AG04450 (cell line): ENCODE measurements around the gene TSR1. TPM values are rescaled to one million over a fixed set of nuclear protein-coding genes. Genes with fewer than 3 reads are reported as not detected.

Experiments used
- CTCF ChIA-PET: fragments of 300-600, 350-600 bp; formaldehyde crosslinking; extraction: SDS; loops from one replicate; lab custom pipeline; 2022; ENCODE audit warnings: antibody characterized with exemption, inconsistent platforms; lab: Charles Lee
- POLR2A ChIA-PET: fragments of 350-600 bp; formaldehyde crosslinking; extraction: SDS; loops from one replicate; lab custom pipeline; 2021; ENCODE audit warnings: antibody characterized with exemption, inconsistent platforms; lab: Yijun Ruan, JAX
- DNase-seq: peaks from one replicate; pipeline ENCODE4 v3.0.0-alpha.2; 2011; ENCODE audit warnings: low read depth, low spot score
- H3K27ac ChIP-seq: one replicate; pipeline ENCODE4 v1.5.1; 2012; ENCODE audit warnings: low read depth, low read length, control low read depth
- H3K27me3 ChIP-seq: one replicate; pipeline ENCODE4 v1.6.0; 2012; ENCODE audit warnings: low read length; ENCODE audit not compliant: control insufficient read depth, insufficient read depth
- H3K4me3 ChIP-seq: 2 replicates; pipeline ENCODE4 v1.5.1; 2011; ENCODE audit warnings: mild to moderate bottlenecking, low read depth, low read length, control low read depth
- H3K9me3 ChIP-seq: 2 replicates; pipeline ENCODE4 v1.5.1; 2012; ENCODE audit warnings: low read length; ENCODE audit not compliant: control insufficient read depth, insufficient read depth
- polyA plus RNA-seq: library from polyadenylated mRNA; depleted of rRNA; stranded (reverse); fragments of >200 nt; gene quantifications from 2 replicates; pipeline ENCODE4 v1.2.3, GENCODE V29; 2011
- TF ChIP-seq, protein P1 (sequence below): IDR thresholded peaks from 2 replicates; pipeline ENCODE4 v1.5.1; 2011; ENCODE audit warnings: low read depth, low read length, control low read depth, inconsistent platforms

TSR1 gene
- polyA plus RNA-seq, 1 experiment = 15.5 TPM

GRCh38 chr17:2282297-2282873, 53.9 kb downstream of the TSR1 start:
- Histone ChIP-seq H3K9me3 (no peaks in the 10 kb centered on the region), H3K27ac (peak overlapping the region; percentile 58), H3K4me3 (no peak overlapping the region), H3K27me3 (no peaks in the 10 kb centered on the region)
- ChIA-PET POLR2A (interaction anchor here (1.4 kb wide), 1 partner anchor 227 kb away, joined by 9 read pairs; the partner anchor contains the start of gene HIC1), CTCF (interaction anchor here (0.5 to 5.1 kb wide), 13 partner anchors 10 to 374 kb away, joined by 3 to 54 read pairs (median 4); partner anchors contain the start of gene HIC1)
- TF ChIP-seq, protein P1, sequence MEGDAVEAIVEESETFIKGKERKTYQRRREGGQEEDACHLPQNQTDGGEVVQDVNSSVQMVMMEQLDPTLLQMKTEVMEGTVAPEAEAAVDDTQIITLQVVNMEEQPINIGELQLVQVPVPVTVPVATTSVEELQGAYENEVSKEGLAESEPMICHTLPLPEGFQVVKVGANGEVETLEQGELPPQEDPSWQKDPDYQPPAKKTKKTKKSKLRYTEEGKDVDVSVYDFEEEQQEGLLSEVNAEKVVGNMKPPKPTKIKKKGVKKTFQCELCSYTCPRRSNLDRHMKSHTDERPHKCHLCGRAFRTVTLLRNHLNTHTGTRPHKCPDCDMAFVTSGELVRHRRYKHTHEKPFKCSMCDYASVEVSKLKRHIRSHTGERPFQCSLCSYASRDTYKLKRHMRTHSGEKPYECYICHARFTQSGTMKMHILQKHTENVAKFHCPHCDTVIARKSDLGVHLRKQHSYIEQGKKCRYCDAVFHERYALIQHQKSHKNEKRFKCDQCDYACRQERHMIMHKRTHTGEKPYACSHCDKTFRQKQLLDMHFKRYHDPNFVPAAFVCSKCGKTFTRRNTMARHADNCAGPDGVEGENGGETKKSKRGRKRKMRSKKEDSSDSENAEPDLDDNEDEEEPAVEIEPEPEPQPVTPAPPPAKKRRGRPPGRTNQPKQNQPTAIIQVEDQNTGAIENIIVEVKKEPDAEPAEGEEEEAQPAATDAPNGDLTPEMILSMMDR = peak; percentile 64
- peak; percentile 74 for DNase-seq

GRCh38 chr17:2279707-2280106, 56.5 kb downstream of the TSR1 start:
- POLR2A ChIA-PET = no interaction called here
- Histone ChIP-seq H3K27ac (no peak overlapping the region), H3K27me3 (no peaks in the 10 kb centered on the region), H3K4me3 (no peak overlapping the region), H3K9me3 (no peaks in the 10 kb centered on the region)
- CTCF ChIA-PET = interaction anchor here (0.6 to 1.2 kb wide), 3 partner anchors 49 to 225 kb away, joined by 3 to 10 read pairs (median 6); no protein-coding TSS in a partner anchor
- TF ChIP-seq, protein P1 = no peak
- no peak for DNase-seq

GRCh38 chr17:2277429-2278170, 58.7 kb downstream of the TSR1 start:
- DNase-seq = no peak
- TF ChIP-seq, protein P1 = no peak
- Histone ChIP-seq H3K27me3 (no peaks in the 10 kb centered on the region), H3K9me3 (no peaks in the 10 kb centered on the region), H3K4me3 (no peak overlapping the region), H3K27ac (no peak overlapping the region)
- ChIA-PET POLR2A (interaction anchor here (0.7 kb wide), 1 partner anchor 50 kb away, joined by 3 read pairs; no protein-coding TSS in a partner anchor), CTCF (no interaction called here)

- H3K27ac ChIP-seq = no peak overlapping the region
- ChIA-PET CTCF (no interaction called here), POLR2A (no interaction called here)
- TF ChIP-seq, protein P1 = no peak
- DNase-seq = no peak
- H3K27me3 ChIP-seq = no peaks in the 10 kb centered on the region
- no peaks in the 10 kb centered on the region for H3K9me3 ChIP-seq
- H3K4me3 ChIP-seq = no peak overlapping the region
These were observed 60.5 kb downstream of the TSR1 start for GRCh38 chr17:2275722-2276121.

DNA sequence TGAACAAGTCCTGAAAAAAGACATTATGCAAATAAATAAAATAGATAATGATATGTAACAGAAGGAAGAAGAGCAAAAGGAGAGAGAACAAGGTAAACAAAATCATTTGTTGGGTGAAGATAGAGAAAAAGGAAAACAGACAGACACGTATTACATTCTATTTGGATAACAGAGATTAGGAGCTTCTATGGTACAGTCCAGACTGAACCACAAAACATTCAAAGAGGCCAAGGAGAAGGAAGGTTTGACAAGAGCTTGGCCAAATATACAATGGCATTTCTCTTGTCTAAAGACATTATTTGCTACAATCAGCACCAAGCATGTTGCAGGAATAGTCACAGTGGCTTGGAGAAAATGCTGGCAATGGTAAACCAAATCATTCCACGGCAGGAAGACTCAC, 61.8 kb downstream of the TSR1 start:
- no peak overlapping the region for H3K27ac ChIP-seq
- H3K9me3 ChIP-seq = no peaks in the 10 kb centered on the region
- TF ChIP-seq, protein P1 = no peak
- DNase-seq = no peak
- CTCF ChIA-PET = no interaction called here
- POLR2A ChIA-PET = no interaction called here
- no peak overlapping the region for H3K4me3 ChIP-seq
- H3K27me3 ChIP-seq = no peaks in the 10 kb centered on the region
